Endothelial cell (in vitro differentiated cells): ENCODE measurements around the gene TRIM65. TPM values are rescaled to one million over a fixed set of nuclear protein-coding genes. Genes with fewer than 3 reads are reported as not detected.

Experiments
- DNase-seq: peaks from one replicate; pipeline ENCODE4 v3.0.0; 2021; ENCODE audit warnings: low spot score
- H3K27ac Mint-ChIP-seq: one replicate; pipeline ENCODE4 v1.8.0; 2021; ENCODE audit warnings: mixed read lengths, inconsistent platforms; ENCODE audit not compliant: unreplicated experiment
- H3K27me3 Mint-ChIP-seq: one replicate; pipeline ENCODE4 v1.8.0; 2021; ENCODE audit warnings: mild to moderate bottlenecking, moderate library complexity, mixed read lengths, inconsistent platforms; ENCODE audit not compliant: unreplicated experiment
- H3K36me3 Mint-ChIP-seq: one replicate; pipeline ENCODE4 v1.8.0; 2021; ENCODE audit warnings: mild to moderate bottlenecking, low read depth, mixed read lengths, inconsistent platforms; ENCODE audit not compliant: unreplicated experiment
- H3K4me1 Mint-ChIP-seq: one replicate; pipeline ENCODE4 v1.8.0; 2021; ENCODE audit warnings: mild to moderate bottlenecking, mixed read lengths, inconsistent platforms; ENCODE audit not compliant: unreplicated experiment
- H3K4me3 Mint-ChIP-seq: one replicate; pipeline ENCODE4 v1.8.0; 2021; ENCODE audit warnings: mild to moderate bottlenecking, mixed read lengths, inconsistent platforms; ENCODE audit not compliant: unreplicated experiment
- H3K9me3 Mint-ChIP-seq: one replicate; pipeline ENCODE4 v1.8.0; 2021; ENCODE audit warnings: mixed read lengths, inconsistent platforms; ENCODE audit not compliant: unreplicated experiment
- total RNA-seq: library from RNA; stranded (reverse); fragmentation: NEBNext Ultra II Directional; extraction: Animal tissue kit (Norgen Biotek cat#: 25700); gene quantifications from one replicate; pipeline ENCODE4 v1.2.1, GENCODE V29; 2021; ENCODE audit not compliant: unreplicated experiment
- TF ChIP-seq, protein P1 (sequence below): fragments of 200-600 bp; sonication (generic); IDR thresholded peaks from one replicate; pipeline ENCODE4 v1.5.0; 2021; ENCODE audit warnings: antibody characterized with exemption; ENCODE audit not compliant: unreplicated experiment

Gene TRIM65
- total RNA-seq, 1 donor from 2014 or later: 14.1 TPM

DNA sequence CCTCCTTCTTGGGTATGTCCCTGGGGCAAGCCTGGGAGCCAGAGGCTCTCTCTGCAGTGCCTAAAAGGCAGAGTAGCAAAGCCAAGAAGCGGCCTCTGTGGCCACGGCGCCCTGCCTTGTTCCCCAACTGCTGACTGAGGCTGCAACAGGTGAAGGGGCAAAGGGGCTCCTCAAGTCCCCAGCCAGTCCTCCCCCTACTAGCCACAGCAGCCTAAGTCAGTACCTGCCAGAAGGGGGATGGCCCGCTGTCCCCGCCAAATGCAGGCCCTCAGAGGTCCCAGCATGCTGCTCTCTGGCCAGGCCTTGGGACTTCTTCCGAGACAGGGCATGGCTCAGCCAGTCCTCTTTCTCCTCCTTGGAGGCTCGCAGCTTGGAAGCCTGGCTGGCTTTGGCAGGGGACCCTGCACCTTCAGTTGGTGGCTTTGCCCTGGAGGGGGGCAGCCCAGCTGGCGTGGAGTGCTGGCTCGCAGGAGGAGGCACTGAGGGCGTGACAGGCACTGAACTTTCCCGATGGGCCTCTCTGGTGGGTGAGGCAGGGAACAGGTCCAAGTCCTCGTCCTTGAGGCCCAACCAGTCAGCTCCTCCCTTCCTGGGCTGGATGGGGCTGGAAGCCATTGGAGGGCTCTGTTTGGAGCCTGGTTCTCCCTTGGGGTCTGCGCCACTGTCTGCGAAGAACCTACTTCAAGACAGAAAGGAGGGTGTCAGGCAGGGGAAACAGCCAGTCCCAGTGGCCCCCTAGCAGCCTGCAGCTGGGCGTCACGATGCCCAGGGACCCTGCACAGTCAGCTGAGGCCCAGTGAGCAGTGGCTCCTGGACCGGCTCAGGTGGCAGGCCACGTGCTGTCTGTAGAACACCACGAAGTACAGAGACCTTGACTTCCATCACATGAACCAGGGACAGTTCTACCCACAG, 26.5 kb upstream of the TRIM65 start:
- Mint-ChIP-seq H3K4me3 (no peak overlapping the region), H3K4me1 (no peaks in the 10 kb centered on the region), H3K27me3 (peaks cover 8% of the 10 kb centered on the region), H3K27ac (no peak overlapping the region), H3K36me3 (peaks cover 5% of the 10 kb centered on the region), H3K9me3 (no peaks in the 10 kb centered on the region)
- no peak for DNase-seq
- TF ChIP-seq, protein P1, sequence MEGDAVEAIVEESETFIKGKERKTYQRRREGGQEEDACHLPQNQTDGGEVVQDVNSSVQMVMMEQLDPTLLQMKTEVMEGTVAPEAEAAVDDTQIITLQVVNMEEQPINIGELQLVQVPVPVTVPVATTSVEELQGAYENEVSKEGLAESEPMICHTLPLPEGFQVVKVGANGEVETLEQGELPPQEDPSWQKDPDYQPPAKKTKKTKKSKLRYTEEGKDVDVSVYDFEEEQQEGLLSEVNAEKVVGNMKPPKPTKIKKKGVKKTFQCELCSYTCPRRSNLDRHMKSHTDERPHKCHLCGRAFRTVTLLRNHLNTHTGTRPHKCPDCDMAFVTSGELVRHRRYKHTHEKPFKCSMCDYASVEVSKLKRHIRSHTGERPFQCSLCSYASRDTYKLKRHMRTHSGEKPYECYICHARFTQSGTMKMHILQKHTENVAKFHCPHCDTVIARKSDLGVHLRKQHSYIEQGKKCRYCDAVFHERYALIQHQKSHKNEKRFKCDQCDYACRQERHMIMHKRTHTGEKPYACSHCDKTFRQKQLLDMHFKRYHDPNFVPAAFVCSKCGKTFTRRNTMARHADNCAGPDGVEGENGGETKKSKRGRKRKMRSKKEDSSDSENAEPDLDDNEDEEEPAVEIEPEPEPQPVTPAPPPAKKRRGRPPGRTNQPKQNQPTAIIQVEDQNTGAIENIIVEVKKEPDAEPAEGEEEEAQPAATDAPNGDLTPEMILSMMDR: no peak

DNA sequence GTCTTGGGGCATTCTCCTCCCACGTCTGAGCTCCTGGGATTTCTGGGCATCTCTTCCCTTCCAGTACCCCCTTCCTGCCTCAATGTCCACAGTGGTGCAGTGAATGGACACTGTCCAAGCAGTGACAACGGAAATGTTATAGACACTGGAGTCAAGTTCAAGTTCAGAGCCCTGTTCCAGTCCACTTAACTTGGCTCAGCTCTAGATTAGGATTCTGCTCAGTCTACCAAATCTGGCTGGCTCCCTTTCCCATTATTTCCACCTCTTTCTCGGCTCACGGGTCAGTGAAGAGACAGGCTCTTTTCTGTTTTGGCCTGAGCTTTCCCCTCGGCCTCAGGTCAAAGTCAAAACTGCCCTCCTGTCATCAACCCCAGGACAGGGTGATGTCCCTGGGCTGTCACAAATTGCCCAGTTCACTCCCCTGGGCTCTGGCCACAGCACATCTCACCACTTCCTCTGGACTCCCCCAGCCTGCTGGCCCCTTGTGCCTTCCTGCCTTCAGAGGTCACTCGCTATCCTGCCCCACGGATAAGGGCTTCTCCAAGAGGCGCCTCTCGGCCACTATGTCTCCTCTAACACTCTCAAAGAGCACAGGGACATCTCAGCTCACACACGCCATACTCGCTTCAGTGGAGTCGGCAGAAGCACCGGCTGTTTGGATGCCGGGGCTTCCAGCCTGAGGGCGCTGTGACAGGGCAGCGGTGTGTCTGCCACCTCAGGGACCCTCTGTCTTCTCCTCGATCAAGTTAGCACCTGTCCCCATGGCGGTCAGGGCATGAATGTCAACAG, 25.6 kb upstream of the TRIM65 start:
- Mint-ChIP-seq H3K27me3 (peaks cover 6% of the 10 kb centered on the region), H3K4me1 (no peaks in the 10 kb centered on the region), H3K36me3 (peaks cover 5% of the 10 kb centered on the region), H3K27ac (no peak overlapping the region), H3K4me3 (no peak overlapping the region), H3K9me3 (no peaks in the 10 kb centered on the region)
- no peak for DNase-seq
- TF ChIP-seq, protein P1: no peak

DNA sequence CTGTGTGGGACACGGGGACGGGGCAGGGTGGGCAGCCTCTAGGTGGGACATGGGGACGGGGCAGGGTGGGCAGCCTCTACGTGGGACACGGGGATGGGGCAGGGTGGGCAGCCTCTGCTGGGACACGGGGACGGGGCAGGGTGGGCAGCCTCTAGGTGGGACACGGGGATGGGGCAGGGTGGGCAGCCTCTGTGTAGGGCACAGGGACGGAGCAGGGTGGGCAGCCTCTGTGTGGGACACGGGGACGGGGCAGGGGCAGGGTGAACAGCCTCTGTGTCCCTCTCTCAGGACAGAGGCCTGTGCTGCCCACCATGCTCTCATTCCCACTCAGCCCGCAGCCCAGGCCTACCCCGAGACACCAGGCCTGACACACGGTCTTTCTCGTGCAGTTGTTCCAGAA, 24.8 kb upstream of the TRIM65 start:
- Mint-ChIP-seq H3K27ac (no peak overlapping the region), H3K27me3 (peaks cover 6% of the 10 kb centered on the region), H3K9me3 (no peaks in the 10 kb centered on the region)

DNA sequence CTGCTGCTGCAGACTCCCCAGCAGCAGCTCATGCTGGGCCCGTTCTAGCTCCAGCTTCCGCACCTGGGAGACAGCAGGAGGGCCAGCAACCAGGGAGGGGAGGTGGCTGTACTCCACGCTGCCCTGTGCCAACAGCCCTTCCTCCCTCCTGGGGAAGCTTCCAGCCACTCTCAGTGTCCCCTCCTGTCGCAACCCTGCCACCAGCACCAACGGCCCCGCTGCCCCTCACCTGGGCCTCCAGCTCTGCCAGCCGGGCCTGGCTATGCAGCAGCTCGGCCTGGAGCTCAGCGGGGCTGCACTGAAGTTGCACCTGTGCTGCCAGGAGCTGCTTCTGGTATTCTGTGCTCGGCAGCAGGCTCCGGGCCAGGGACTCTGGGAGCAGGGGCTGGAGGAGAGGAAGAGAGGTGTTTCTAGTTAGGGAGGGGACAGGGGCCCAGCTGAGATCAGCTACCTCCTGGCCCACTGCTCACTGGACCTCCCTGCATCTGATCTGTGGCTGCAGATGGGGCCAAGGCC, 23.4 kb upstream of the TRIM65 start:
- DNase-seq: no peak
- peaks cover 3% of the 10 kb centered on the region for H3K4me1 Mint-ChIP-seq
- no peak overlapping the region for H3K4me3 Mint-ChIP-seq
- peaks cover 6% of the 10 kb centered on the region for H3K27me3 Mint-ChIP-seq
- no peak overlapping the region for H3K27ac Mint-ChIP-seq
- H3K36me3 Mint-ChIP-seq: peaks cover 4% of the 10 kb centered on the region
- H3K9me3 Mint-ChIP-seq: no peaks in the 10 kb centered on the region
- TF ChIP-seq, protein P1: no peak

More for the DNA sequence above, 24.8 kb upstream of the TRIM65 start:
- Mint-ChIP-seq H3K4me3 (no peak overlapping the region), H3K36me3 (peaks cover 7% of the 10 kb centered on the region), H3K4me1 (peaks cover 3% of the 10 kb centered on the region)
- DNase-seq: no peak
- TF ChIP-seq, protein P1: no peak
